H1 (cell line): ENCODE results near the gene GNG7. TPM values are rescaled to one million over a fixed set of nuclear protein-coding genes. Genes with fewer than 3 reads are reported as not detected.

Experiments
- CTCF ChIA-PET: fragments of 300-600 bp; sonication (Branson Sonifier 250); formaldehyde crosslinking; loops from one replicate; lab custom pipeline; 2021; ENCODE audit not compliant: partially characterized antibody; lab: Charles Lee
- POLR2A ChIA-PET: fragments of 300-600 bp; sonication (Branson Sonifier 250); formaldehyde crosslinking; loops from one replicate; lab custom pipeline; 2021; ENCODE audit warnings: inconsistent platforms; ENCODE audit not compliant: partially characterized antibody; lab: Charles Lee
- DNase-seq, 2 experiments: peaks; one replicate each; pipeline versions ENCODE4 v3.0.0 to v3.0.0-alpha.2; 2010 to 2022; ENCODE audit warnings: low spot score in 2 of 2, low read depth in 1 of 2, mixed read lengths in 1 of 2
- FAIRE-seq: peaks from 2 replicates; lab custom pipeline; 2011; peaks lifted over from hg19 to GRCh38; lab: Jason Lieb, UNC
- H2AFZ ChIP-seq: 2 replicates; pipeline ENCODE4 v1.8.1; 2012; ENCODE audit warnings: low read length, inconsistent platforms
- H2AK5ac ChIP-seq: 2 replicates; pipeline ENCODE4 v1.6.1; 2013; ENCODE audit warnings: low read depth, low read length
- H2BK120ac ChIP-seq: replicated peaks from 2 replicates; pipeline ENCODE3; 2013; ENCODE audit warnings: low read depth, low read length, inconsistent platforms
- H2BK12ac ChIP-seq: 2 replicates; pipeline ENCODE4 v1.6.1; 2013; ENCODE audit warnings: low read depth, low read length
- H2BK15ac ChIP-seq: 2 replicates; pipeline ENCODE4 v1.6.1; 2013; ENCODE audit warnings: low read length
- H2BK20ac ChIP-seq: 2 replicates; pipeline ENCODE4 v1.6.1; 2013; ENCODE audit warnings: low read length
- H2BK5ac ChIP-seq: 2 replicates; pipeline ENCODE4 v1.6.1; 2013; ENCODE audit warnings: low read depth, low read length
- H3K14ac ChIP-seq: 2 replicates; pipeline ENCODE4 v1.6.1; 2013; ENCODE audit warnings: inconsistent platforms; ENCODE audit not compliant: insufficient read length
- H3K18ac ChIP-seq: 2 replicates; pipeline ENCODE4 v1.6.1; 2013; ENCODE audit warnings: low read length; ENCODE audit errors: extremely low read depth
- H3K23ac ChIP-seq: 2 replicates; pipeline ENCODE4 v1.6.1; 2013; ENCODE audit warnings: inconsistent platforms; ENCODE audit not compliant: insufficient read length
- H3K23me2 ChIP-seq: 2 replicates; pipeline ENCODE4 v1.6.1; 2013; ENCODE audit warnings: low read depth, low read length
- H3K27ac ChIP-seq: 2 replicates; pipeline ENCODE4 v1.6.1; 2011; ENCODE audit warnings: low read depth, low read length, inconsistent platforms
- H3K27me3 ChIP-seq, 4 experiments: replicated peaks in 1 of 4; 1 replicate in 1 of 4; 2 replicates in 3 of 4; pipeline versions ENCODE4 v1.6.1 to v1.8.1; 2011 to 2013; ENCODE audit warnings: low read length in 3 of 4, mild to moderate bottlenecking in 3 of 4, inconsistent platforms in 2 of 4, mixed read lengths in 2 of 4, moderate library complexity in 1 of 4; ENCODE audit not compliant: control insufficient read depth in 3 of 4, insufficient read depth in 3 of 4; ENCODE audit errors: extremely low read depth in 1 of 4
- H3K36me3 ChIP-seq, 4 experiments: 2 replicates each; pipeline versions ENCODE4 v1.6.1 to v1.8.1; 2011 to 2013; ENCODE audit warnings: mild to moderate bottlenecking in 4 of 4, low read length in 3 of 4, moderate library complexity in 2 of 4, control low read depth in 1 of 4, inconsistent platforms in 1 of 4; ENCODE audit not compliant: insufficient read depth in 4 of 4, control insufficient read depth in 2 of 4
- H3K4ac ChIP-seq: replicated peaks from 2 replicates; pipeline ENCODE3; 2013; ENCODE audit warnings: low read length, low read depth, mixed read lengths, inconsistent platforms; ENCODE audit not compliant: insufficient read length
- H3K4me1 ChIP-seq, 4 experiments: replicated peaks in 1 of 4; 1 replicate in 1 of 4; 2 replicates in 3 of 4; pipeline versions ENCODE4 v1.6.1 to v1.8.1; 2011 to 2013; ENCODE audit warnings: low read length in 3 of 4, inconsistent platforms in 2 of 4, mixed read lengths in 1 of 4; ENCODE audit not compliant: insufficient read depth in 4 of 4, control insufficient read depth in 3 of 4
- H3K4me2 ChIP-seq, 2 experiments: 2 replicates each; pipeline versions ENCODE4 v1.6.1 to v1.8.1; 2011 to 2013; ENCODE audit warnings: low read depth in 2 of 2, low read length in 2 of 2, control low read depth in 1 of 2, inconsistent platforms in 1 of 2, mild to moderate bottlenecking in 1 of 2; ENCODE audit not compliant: insufficient read depth in 1 of 2
- H3K4me3 ChIP-seq, 4 experiments: fragments of 200-600, 300-600 bp in 1 of 4; sonication (generic), shearing (Covaris generic), sonication (Bioruptor Twin) in 1 of 4; 2 replicates each; pipeline versions ENCODE4 v1.5.1 to v1.8.1; 2011 to 2016; ENCODE audit warnings: low read length in 4 of 4, low read depth in 3 of 4, control low read depth in 2 of 4, inconsistent platforms in 2 of 4, mild to moderate bottlenecking in 2 of 4, mixed read lengths in 1 of 4, moderate library complexity in 1 of 4; ENCODE audit not compliant: insufficient read depth in 2 of 4; ENCODE audit errors: extremely low read depth in 1 of 4
- H3K56ac ChIP-seq: replicated peaks from 2 replicates; pipeline ENCODE3; 2013; ENCODE audit warnings: low read depth, mild to moderate bottlenecking, mixed read lengths, low read length, inconsistent platforms; ENCODE audit not compliant: insufficient read length
- H3K79me1 ChIP-seq: 2 replicates; pipeline ENCODE4 v1.6.1; 2013; ENCODE audit warnings: low read depth, low read length, control low read depth
- H3K79me2 ChIP-seq, 2 experiments: 2 replicates each; pipeline versions ENCODE4 v1.6.1 to v1.8.1; 2012 to 2013; ENCODE audit warnings: low read length in 2 of 2, mild to moderate bottlenecking in 2 of 2, inconsistent platforms in 1 of 2; ENCODE audit not compliant: insufficient read depth in 2 of 2, control insufficient read depth in 1 of 2
- H3K9ac ChIP-seq, 4 experiments: replicated peaks in 1 of 4; 1 replicate in 1 of 4; 2 replicates in 3 of 4; pipeline versions ENCODE4 v1.6.1 to v1.8.1; 2011 to 2013; ENCODE audit warnings: low read depth in 3 of 4, low read length in 3 of 4, control low read depth in 2 of 4, mild to moderate bottlenecking in 2 of 4, moderate library complexity in 2 of 4, inconsistent platforms in 1 of 4; ENCODE audit errors: extremely low read depth in 1 of 4
- H3K9me3 ChIP-seq, 2 experiments: 2 replicates each; pipeline versions ENCODE4 v1.6.1 to v1.8.1; 2012 to 2013; ENCODE audit warnings: mild to moderate bottlenecking in 2 of 2, moderate library complexity in 2 of 2, control low read depth in 1 of 2, inconsistent platforms in 1 of 2, low read depth in 1 of 2, low read length in 1 of 2, mixed read lengths in 1 of 2; ENCODE audit not compliant: insufficient read depth in 2 of 2
- H4K20me1 ChIP-seq, 2 experiments: replicated peaks in 1 of 2; 2 replicates each; pipeline versions ENCODE3 to v1.8.1; 2011 to 2013; ENCODE audit warnings: inconsistent platforms in 2 of 2, low read length in 2 of 2, mild to moderate bottlenecking in 1 of 2; ENCODE audit not compliant: insufficient read depth in 2 of 2, control insufficient read depth in 1 of 2
- H4K5ac ChIP-seq: 2 replicates; pipeline ENCODE4 v1.6.1; 2013; ENCODE audit warnings: low read length, low read depth, mixed read lengths, inconsistent platforms; ENCODE audit not compliant: insufficient read length
- H4K8ac ChIP-seq: 2 replicates; pipeline ENCODE4 v1.8.0; 2013; ENCODE audit warnings: mild to moderate bottlenecking, moderate library complexity, low read length, inconsistent platforms; ENCODE audit not compliant: insufficient read depth; ENCODE audit errors: extremely low read depth
- H4K91ac ChIP-seq: replicated peaks from 2 replicates; pipeline ENCODE3; 2013; ENCODE audit warnings: low read length, mixed read lengths, inconsistent platforms; ENCODE audit not compliant: insufficient read length
- BACH1 ChIP-seq: IDR thresholded peaks from 2 replicates; pipeline ENCODE4 v1.6.1; 2012; ENCODE audit warnings: low read length, improper control_type of control experiment
- CTCF ChIP-seq, 3 experiments: IDR thresholded peaks; 1 replicate in 2 of 3; 2 replicates in 1 of 3; pipeline versions ENCODE4 v1.5.1 to v1.6.1; 2011; ENCODE audit warnings: low read length in 3 of 3, mild to moderate bottlenecking in 3 of 3, inconsistent platforms in 2 of 3, low read depth in 1 of 3, moderate library complexity in 1 of 3; ENCODE audit not compliant: insufficient read depth in 1 of 3; ENCODE audit errors: control extremely low read depth in 1 of 3
- EP300 ChIP-seq, 2 experiments: IDR thresholded peaks; 1 replicate in 1 of 2; 2 replicates in 1 of 2; pipeline ENCODE4 v1.6.1; 2011 to 2012; ENCODE audit warnings: low read depth in 2 of 2, low read length in 2 of 2, mild to moderate bottlenecking in 2 of 2, borderline replicate concordance in 1 of 2, inconsistent platforms in 1 of 2, moderate library complexity in 1 of 2
- JUN ChIP-seq: IDR thresholded peaks from 2 replicates; pipeline ENCODE4 v1.6.1; 2011; ENCODE audit warnings: low read depth, mild to moderate bottlenecking, improper control_type of control experiment, low read length
- JUND ChIP-seq: IDR thresholded peaks from 2 replicates; pipeline ENCODE4 v1.6.1; 2011; ENCODE audit warnings: mild to moderate bottlenecking, improper control_type of control experiment, low read length
- KDM4A ChIP-seq: IDR thresholded peaks from one replicate; pipeline ENCODE4 v1.7.1; 2012; ENCODE audit warnings: low read depth, mild to moderate bottlenecking, moderate library complexity, low read length, inconsistent platforms; ENCODE audit not compliant: severe bottlenecking
- POLR2AphosphoS5 ChIP-seq: IDR thresholded peaks from 2 replicates; pipeline ENCODE4 v1.6.1; 2011; ENCODE audit warnings: low read depth, low read length
- POU5F1 ChIP-seq: IDR thresholded peaks from 2 replicates; pipeline ENCODE4 v1.6.1; 2011; ENCODE audit warnings: low read depth, mild to moderate bottlenecking, low read length, moderate library complexity
- TAF1 ChIP-seq: IDR thresholded peaks from 2 replicates; pipeline ENCODE4 v1.6.1; 2011; ENCODE audit warnings: mild to moderate bottlenecking, low read depth, low read length
- YY1 ChIP-seq: IDR thresholded peaks from 2 replicates; pipeline ENCODE4 v1.6.1; 2011; ENCODE audit warnings: low read depth, mild to moderate bottlenecking, low read length
- WGBS, 2 experiments: shearing (Covaris generic) in 1 of 2; methylation state at CpG; one replicate each; pipeline versions ENCODE4 v1.1.6 to v1.1.7; 2013 to 2015; ENCODE audit warnings: low lambda C conversion rate in 2 of 2, mixed read lengths in 2 of 2, inconsistent platforms in 1 of 2, low coverage in 1 of 2, missing lambda C conversion rate in 1 of 2; ENCODE audit not compliant: insufficient replicate concordance in 2 of 2, insufficient coverage in 1 of 2, insufficient read length in 1 of 2; ENCODE audit errors: extremely low coverage in 1 of 2, missing lambda C conversion rate in 1 of 2; 5-methylcytosine and 5-hydroxymethylcytosine counted together
- polyA plus RNA-seq, 7 experiments: library from polyadenylated mRNA; depleted of rRNA in 3 of 7; stranded (reverse) in 5 of 7; unstranded in 2 of 7; fragments of >200 nt in 5 of 7; fragments of 200-250 nt in 2 of 7; gene quantifications; 1 replicate in 5 of 7; 2 replicates in 1 of 7; 4 replicates in 1 of 7; pipeline versions ENCODE4 v1.2.1 to v1.2.3, GENCODE V29; 2011 to 2013; ENCODE audit warnings: missing spikeins in 2 of 7, mixed read lengths in 2 of 7
- total RNA-seq: library from RNA; stranded (reverse); fragmentation: NEBNext Ultra II Directional; extraction: Animal tissue kit (Norgen Biotek cat#: 25700); gene quantifications from 2 replicates; pipeline ENCODE4 v1.2.1, GENCODE V29; 2021

GNG7 gene
- total and polyA plus RNA-seq, 2 of the 8 experiments (the other 6 are each of a cell fraction or from before 2014, with no cell fraction given): 2.8 to 7.8 TPM

DNA sequence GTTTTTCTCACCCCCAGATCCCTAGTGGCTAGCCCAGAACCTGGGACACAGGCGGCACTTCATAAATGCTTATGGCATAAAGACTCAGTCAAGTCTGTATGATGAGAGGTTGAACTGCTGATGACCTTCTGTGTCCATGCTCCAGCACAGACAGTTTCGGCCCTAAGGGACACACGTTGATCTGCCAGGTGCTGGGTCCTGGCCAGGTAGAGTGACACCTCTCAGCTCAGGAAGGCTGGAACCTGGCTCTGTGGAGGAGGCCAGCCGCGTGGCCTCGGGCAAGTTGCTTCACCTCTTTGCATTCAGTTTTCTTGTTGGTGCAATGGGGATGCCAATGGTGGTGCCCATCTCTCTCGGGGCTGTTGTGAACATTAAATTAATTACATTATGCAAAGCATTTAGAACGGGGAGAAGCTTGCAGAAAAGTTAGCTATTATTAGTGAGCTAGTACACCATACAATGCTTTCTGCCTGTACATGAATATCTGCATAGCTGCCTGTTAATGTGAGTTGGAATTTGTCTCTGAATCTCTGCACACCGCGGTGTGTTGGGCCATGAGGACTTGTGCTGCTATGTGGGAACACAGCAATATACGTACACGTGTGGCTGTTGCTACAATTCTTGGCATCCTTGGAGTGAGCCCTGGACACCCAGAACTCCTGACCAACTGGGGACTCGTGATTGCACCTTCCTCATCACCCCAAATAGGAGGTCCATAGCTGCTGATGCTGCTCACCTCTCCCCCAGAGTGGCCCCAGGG lies 218.1 kb downstream of the GNG7 start:
- Histone ChIP-seq H3K4me3 (no peak overlapping the region), H3K18ac (no peak overlapping the region), H4K8ac (no peak overlapping the region), H3K23ac (no peak overlapping the region), H3K79me2 (no peaks in the 10 kb centered on the region), H3K56ac (no peak overlapping the region), H3K4ac (no peak overlapping the region), H3K4me1 (peaks cover 0 to 8% (median 5%) of the 10 kb centered on the region in 4 experiments; a peak in 5 of 7 replicates), H2AFZ (no peak overlapping the region), H3K36me3 (no peaks in the 10 kb centered on the region), H3K9me3 (peaks cover 0 to 8% of the 10 kb centered on the region in 2 experiments; a peak in 2 of 4 replicates), H3K79me1 (no peaks in the 10 kb centered on the region), H2BK5ac (no peak overlapping the region), H2BK20ac (no peak overlapping the region), H2BK12ac (no peak overlapping the region), H3K9ac (no peak overlapping the region), H4K5ac (no peak overlapping the region), H2AK5ac (no peak overlapping the region), H3K14ac (no peak overlapping the region), H3K4me2 (no peak overlapping the region), H4K20me1 (peaks cover 0 to 1% of the 10 kb centered on the region in 2 experiments), H2BK15ac (no peak overlapping the region), H4K91ac (no peak overlapping the region), H2BK120ac (no peak overlapping the region), H3K27me3 (peaks cover 10 to 35% (median 28%) of the 10 kb centered on the region in 4 experiments), H3K27ac (no peak overlapping the region), H3K23me2 (peaks cover 11% of the 10 kb centered on the region; the same call in 1 of the 2 replicates)
- POLR2A ChIA-PET: interaction anchor here (16.3 kb wide), 1 partner anchor 7 kb away, joined by 216 read pairs; the partner anchor contains the start of gene GADD45B
- FAIRE-seq (no peak), DNase-seq (no peak)
- CTCF ChIA-PET: interaction anchor here (0.7 to 1.1 kb wide), 6 partner anchors 12 to 130 kb away, joined by 3 to 4 read pairs (median 3); no protein-coding TSS in a partner anchor
- WGBS, 2 experiments: 90% methylated on average over 13 of the region's 13 CpGs; no CpG with 5 or more reads in 1 of the 2 experiments
- TF ChIP-seq JUN (no peak), BACH1 (no peak), EP300 (IDR thresholded peaks at IDR 0.05; ENCODE audit: borderline replicate concordance in 1 of 2, low read depth in 2 of 2, low read length in 2 of 2) (no peak), POU5F1 (no peak), JUND (no peak), CTCF (IDR thresholded peaks at IDR 0.05; ENCODE audit: control extremely low read depth in 1 of 3, insufficient read depth in 1 of 3, low read depth in 1 of 3, low read length in 3 of 3) (no peak), TAF1 (no peak), KDM4A (no peak), POLR2AphosphoS5 (no peak), YY1 (no peak)
